Heart left ventricle (tissue), 16 donors: ENCODE data around the gene SMIM44. TPM values are rescaled to one million over a fixed set of nuclear protein-coding genes. Genes with fewer than 3 reads are reported as not detected.

Experiments
- ATAC-seq, 4 donors: fragments of 200-7000 bp; cut with Tn5 transposase; one replicate each; pipeline ENCODE4 v1.9.1; 2020 to 2022; ENCODE audit warnings: moderate library complexity in 4 of 4, mild to moderate bottlenecking in 3 of 4, moderate number of reproducible peaks in 1 of 4
- DNase-seq, 5 donors: peaks; one replicate each; pipeline ENCODE4 v3.0.0-alpha.2; 2020
- H3K27ac ChIP-seq, 12 donors: fragments of 200-600 bp; sonication (generic) in 4 of 12; one replicate each; pipeline versions ENCODE4 v1.5.0 to v1.8.0; 2016 to 2022; ENCODE audit warnings: mild to moderate bottlenecking in 2 of 12
- H3K27me3 ChIP-seq, 9 donors: fragments of 200-600 bp; sonication (generic) in 2 of 9; one replicate each; pipeline versions ENCODE4 v1.5.1 to v1.8.0; 2016 to 2022; ENCODE audit warnings: mild to moderate bottlenecking in 3 of 9
- H3K36me3 ChIP-seq, 9 donors: fragments of 200-600 bp; sonication (generic) in 2 of 9; one replicate each; pipeline versions ENCODE4 v1.5.0 to v1.8.0; 2018 to 2022; ENCODE audit warnings: mild to moderate bottlenecking in 2 of 9
- H3K4me1 ChIP-seq, 12 donors: fragments of 200-600 bp; sonication (generic) in 4 of 12; one replicate each; pipeline versions ENCODE4 v1.5.0 to v1.8.0; 2016 to 2022; ENCODE audit warnings: mild to moderate bottlenecking in 3 of 12
- H3K4me3 ChIP-seq, 12 donors: fragments of 200-600 bp; sonication (generic) in 4 of 12; one replicate each; pipeline versions ENCODE4 v1.5.0 to v1.8.0; 2017 to 2022; ENCODE audit warnings: mild to moderate bottlenecking in 9 of 12, moderate library complexity in 4 of 12
- H3K9me3 ChIP-seq, 12 donors: fragments of 200-600 bp; sonication (generic) in 4 of 12; one replicate each; pipeline versions ENCODE4 v1.5.0 to v1.8.0; 2016 to 2022; ENCODE audit warnings: mild to moderate bottlenecking in 1 of 12
- POLR2A ChIP-seq, 2 donors: fragments of 450-650 bp; IDR thresholded peaks; one replicate each; pipeline ENCODE4 v1.6.1; 2017; ENCODE audit warnings: antibody characterized with exemption in 2 of 2, mild to moderate bottlenecking in 2 of 2, moderate library complexity in 2 of 2
- WGBS, 4 donors: extraction: QIAGEN DNeasy Blood & Tissue Kit in 2 of 4; methylation state at CpG; one replicate each; pipeline versions ENCODE4 v1.1.5 to v1.1.7; 2013 to 2018; 5-methylcytosine and 5-hydroxymethylcytosine counted together
- intact Hi-C, 10 donors: fragments of 100-400 bp; cut with DNase I; formaldehyde crosslinking; loops; one replicate each; pipeline versions ENCODE4 v1.11.1 to v1.14.2; 2022
- polyA plus RNA-seq, 2 donors: library from polyadenylated mRNA; stranded (reverse); fragments of 200-250 nt; gene quantifications; one replicate each; pipeline ENCODE4 v1.2.3, GENCODE V29; 2013
- total RNA-seq, 9 donors: library from RNA; depleted of rRNA in 2 of 9; stranded (reverse); fragments of >200 nt in 2 of 9; fragmentation: NEBNext Ultra II Directional in 3 of 9; extraction: Animal tissue kit (Norgen Biotek cat#: 25700) in 3 of 9; gene quantifications; one replicate each; pipeline versions ENCODE4 v1.1.0 to v1.2.4, GENCODE V29; 2016 to 2023
- TF ChIP-seq, protein P1 (sequence below), 12 donors: fragments of 200-600 bp; sonication (generic) in 4 of 12; IDR thresholded peaks; one replicate each; pipeline versions ENCODE4 v1.5.0 to v1.8.0; 2018 to 2022; ENCODE audit warnings: antibody characterized with exemption in 12 of 12, mild to moderate bottlenecking in 5 of 12
- donor health status: ischemic (EF 13 %, LVEDD 7.1; RV severe dilation, severe dysfunction).
- donor health status: healthy with polysubstance abuse.
- donor health status: DM: no; HTN: yes; CAD: no.
- donor health status: DM: no; HTN: no; CAD: no.
- donor health status: ischemic (EF 25% LVEDD 6.9; RV normal size, moderate dysfunction).
- donor health status: ischemic (EF 25% LVEDD 5.7; RV mildly dilated, moderate dysfunction).
- donor health status: healthy.
- donor health status: DM: yes; HTN: yes; CAD: no.
- donor health status: ischemic (EF 35%, LVEDD 5.7; RV mildly dilated, moderate dysfunction).
- donor health status: nonischemic (EF 11% LVEDD 7.7; RV severe dilation, severe dysfunction).
- donor health status: DM: yes; HTN: yes; CAD: no.
- donor health status: PGD.
- donor health status: ischemic (EF 29% LVEDD 5.4; RV normal size, mild dysfunction).
- donor health status: nonischemic (EF 23%, LVEDD 6.1; RV moderate dilation, normal function).

The SMIM44 gene
- total and polyA plus RNA-seq, 11 donors = not detected

DNA sequence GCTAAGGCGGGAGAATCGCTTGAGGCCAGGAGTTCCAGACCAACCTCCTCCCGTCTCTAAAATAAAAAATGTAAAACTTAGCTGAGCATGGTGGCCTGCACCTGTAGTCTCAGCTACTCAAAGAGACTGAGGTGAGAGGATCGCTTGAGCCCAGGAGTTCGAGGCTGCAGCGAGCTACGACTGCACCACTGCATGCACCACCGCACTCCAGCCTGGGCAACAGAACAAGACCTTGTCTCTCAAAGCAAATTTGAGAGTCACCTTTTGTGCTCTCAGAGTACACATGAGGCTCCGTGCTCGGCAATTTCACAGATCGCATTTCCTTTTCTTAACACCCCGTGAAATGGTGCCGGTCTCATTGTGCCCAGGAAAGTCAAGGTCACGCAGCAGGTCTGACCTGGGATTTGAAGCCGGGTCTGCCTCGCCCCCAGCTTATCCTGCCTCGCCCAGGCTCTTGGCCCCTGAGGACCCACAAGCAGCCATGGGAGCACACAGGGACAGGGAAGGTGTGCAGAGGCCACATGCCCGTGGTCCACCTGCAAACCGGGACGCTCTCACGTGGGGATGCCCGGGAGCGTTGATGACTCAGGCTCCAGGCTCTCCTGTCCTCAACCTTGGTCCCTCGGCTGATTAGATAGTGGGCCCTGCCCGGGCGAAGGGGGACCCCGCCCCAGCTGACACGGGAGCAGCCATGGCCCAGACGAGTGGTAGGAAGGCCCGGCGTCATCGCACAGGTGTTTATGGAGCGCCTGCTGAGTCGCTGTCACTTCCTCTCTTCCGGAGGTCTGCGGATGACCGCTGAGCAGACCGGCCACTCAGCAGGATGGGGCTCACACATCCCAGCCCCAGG is 1.8 kb downstream of the SMIM44 start:
- TF ChIP-seq POLR2A (IDR thresholded peaks at IDR 0.05) = no peak
- TF ChIP-seq, protein P1, sequence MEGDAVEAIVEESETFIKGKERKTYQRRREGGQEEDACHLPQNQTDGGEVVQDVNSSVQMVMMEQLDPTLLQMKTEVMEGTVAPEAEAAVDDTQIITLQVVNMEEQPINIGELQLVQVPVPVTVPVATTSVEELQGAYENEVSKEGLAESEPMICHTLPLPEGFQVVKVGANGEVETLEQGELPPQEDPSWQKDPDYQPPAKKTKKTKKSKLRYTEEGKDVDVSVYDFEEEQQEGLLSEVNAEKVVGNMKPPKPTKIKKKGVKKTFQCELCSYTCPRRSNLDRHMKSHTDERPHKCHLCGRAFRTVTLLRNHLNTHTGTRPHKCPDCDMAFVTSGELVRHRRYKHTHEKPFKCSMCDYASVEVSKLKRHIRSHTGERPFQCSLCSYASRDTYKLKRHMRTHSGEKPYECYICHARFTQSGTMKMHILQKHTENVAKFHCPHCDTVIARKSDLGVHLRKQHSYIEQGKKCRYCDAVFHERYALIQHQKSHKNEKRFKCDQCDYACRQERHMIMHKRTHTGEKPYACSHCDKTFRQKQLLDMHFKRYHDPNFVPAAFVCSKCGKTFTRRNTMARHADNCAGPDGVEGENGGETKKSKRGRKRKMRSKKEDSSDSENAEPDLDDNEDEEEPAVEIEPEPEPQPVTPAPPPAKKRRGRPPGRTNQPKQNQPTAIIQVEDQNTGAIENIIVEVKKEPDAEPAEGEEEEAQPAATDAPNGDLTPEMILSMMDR (IDR thresholded peaks at IDR 0.05) = no peak
- H3K27ac ChIP-seq = no peak overlapping the region
- no peaks in the 10 kb centered on the region for H3K9me3 ChIP-seq
- intact Hi-C loops = loop anchor here in 1 of 10 donors (5.0 kb wide), 1 partner anchor 174 kb away; no protein-coding TSS in a partner anchor
- H3K4me3 ChIP-seq = no peak overlapping the region
- DNase-seq = no peak
- ATAC-seq = no peak
- peaks cover 14 to 55% (median 37%) of the 10 kb centered on the region in 9 donors for H3K27me3 ChIP-seq
- H3K36me3 ChIP-seq = no peaks in the 10 kb centered on the region
- no peaks in the 10 kb centered on the region for H3K4me1 ChIP-seq
- WGBS, 4 donors = 37 to 48% (median 39%) methylated on average over 32 to 38 of the region's 38 CpGs

DNA sequence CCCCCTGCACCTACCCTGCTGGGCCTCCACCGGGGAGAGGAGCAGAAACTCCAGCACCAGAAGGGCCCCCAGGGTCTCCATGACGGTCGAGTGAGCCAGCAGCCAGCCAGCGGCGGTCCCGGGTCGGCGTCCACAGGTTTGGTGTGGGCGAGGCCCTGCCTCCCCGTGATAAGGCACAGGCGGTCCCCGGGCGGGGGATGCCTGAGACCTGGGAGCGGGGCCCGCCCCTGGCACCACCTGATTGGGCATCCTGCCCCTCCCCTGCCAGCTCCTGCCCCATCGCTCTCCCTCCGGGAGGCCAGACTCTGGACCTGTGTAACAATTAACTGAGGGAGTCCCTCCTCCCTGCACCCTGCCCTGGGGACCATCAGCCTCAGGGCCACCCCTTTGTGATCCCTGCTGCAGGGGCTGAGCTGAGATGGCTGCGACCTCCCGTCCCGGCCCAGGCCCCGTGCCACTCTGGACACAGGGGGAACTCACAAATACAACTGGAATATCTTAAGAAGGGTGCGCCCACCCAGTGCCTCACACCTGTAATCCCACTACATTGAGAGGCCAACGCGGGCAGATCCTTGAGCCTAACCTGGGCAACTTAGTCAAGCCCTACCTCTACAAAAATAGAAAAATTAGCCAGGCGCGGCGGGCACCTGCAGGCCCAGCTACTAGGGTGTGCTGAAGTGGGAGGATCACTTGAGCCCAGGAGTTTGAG is 2.7 kb downstream of the SMIM44 start, which contains the start of gene SMIM24:
Gene SMIM24, minus strand, starts transcription at position 143 of the 709 bp plus-strand sequence. Its CDS starts 62 bp downstream, at position 81.
- 25 to 44% (median 39%) methylated on average over 19 to 27 of the region's 27 CpGs for whole genome bisulfite sequencing, 4 donors
- no peak within 1 kb of the TSS for H3K4me3 ChIP-seq
- no peaks in the 10 kb centered on the region for H3K36me3 ChIP-seq
- no peaks in the 10 kb centered on the region for H3K4me1 ChIP-seq
- H3K9me3 ChIP-seq = no peaks in the 10 kb centered on the region
- ATAC-seq = no peak
- no peak for DNase-seq
- TF ChIP-seq, protein P1 (IDR thresholded peaks at IDR 0.05) = no peak
- no peak for TF ChIP-seq POLR2A (IDR thresholded peaks at IDR 0.05)
- H3K27me3 ChIP-seq = peaks cover 14 to 53% (median 37%) of the 10 kb centered on the region in 9 donors
- intact Hi-C loops = loop anchor here in 1 of 10 donors (5.0 kb wide), 1 partner anchor 173 kb away; no protein-coding TSS in a partner anchor
- H3K27ac ChIP-seq = no peak within 1 kb of the TSS

DNA sequence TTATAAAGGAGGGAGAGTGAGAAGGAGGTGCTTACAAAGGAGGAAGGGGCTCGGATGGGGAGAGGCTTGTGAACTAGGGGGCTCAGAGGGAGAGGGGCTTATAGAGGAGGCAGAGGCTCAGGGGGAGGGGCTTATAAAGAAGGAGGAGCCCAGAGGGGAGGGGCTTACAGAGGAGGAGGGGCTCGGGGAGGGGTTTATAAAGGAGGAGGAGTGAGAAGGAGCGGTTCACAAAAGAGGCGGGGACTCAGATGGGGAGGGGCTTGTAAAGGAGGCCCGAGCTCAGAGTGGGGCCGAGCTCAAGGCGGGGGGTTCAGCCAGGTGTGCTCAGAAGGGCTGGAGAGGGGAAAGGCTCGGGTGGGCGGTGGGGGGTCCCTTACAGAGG is 3.4 kb downstream of the SMIM44 start:
- DNase-seq (no peak), ATAC-seq (no peak)
- Histone ChIP-seq H3K4me3 (no peak overlapping the region), H3K36me3 (no peaks in the 10 kb centered on the region), H3K4me1 (no peaks in the 10 kb centered on the region), H3K27ac (no peak overlapping the region), H3K27me3 (peaks cover 14 to 49% (median 37%) of the 10 kb centered on the region in 9 donors), H3K9me3 (no peaks in the 10 kb centered on the region)
- WGBS, 4 donors = 18 to 61% (median 46%) methylated on average over 7 to 9 of the region's 9 CpGs
- intact Hi-C loops = loop anchor here in 2 of 10 donors (5.0 to 10.0 kb wide), 3 partner anchors 158 to 255 kb away; partner anchors contain the start of gene CELF5 (in 1 of the 2)
- TF ChIP-seq, protein P1 (IDR thresholded peaks at IDR 0.05) = no peak
- TF ChIP-seq POLR2A (IDR thresholded peaks at IDR 0.05) = no peak
